Suprapubic skin (tissue), 4 donors: ENCODE results near the gene EIF4A3.

Source experiments
- POLR2A ChIP-seq, 2 donors: fragments of 450-650 bp; IDR thresholded peaks; one replicate each; pipeline ENCODE4 v1.6.1; 2017; ENCODE audit warnings: antibody characterized with exemption in 2 of 2, mild to moderate bottlenecking in 2 of 2, moderate library complexity in 2 of 2
- POLR2AphosphoS5 ChIP-seq, 3 donors: sonication (generic); formaldehyde crosslinking; IDR thresholded peaks; one replicate each; pipeline ENCODE4 v1.6.1; 2017; ENCODE audit warnings: antibody characterized with exemption in 3 of 3
- TF ChIP-seq, protein P1 (sequence below), 2 donors: fragments of 200-600 bp in 1 of 2; fragments of 450-650 bp in 1 of 2; sonication (generic) in 1 of 2; IDR thresholded peaks; one replicate each; pipeline ENCODE4 v1.5.1; 2016 to 2019; ENCODE audit warnings: antibody characterized with exemption in 2 of 2, mild to moderate bottlenecking in 1 of 2, moderate library complexity in 1 of 2

GRCh38 chr17:80116921-80117380 lies 30.0 kb downstream of the EIF4A3 start:
- TF ChIP-seq, protein P1, sequence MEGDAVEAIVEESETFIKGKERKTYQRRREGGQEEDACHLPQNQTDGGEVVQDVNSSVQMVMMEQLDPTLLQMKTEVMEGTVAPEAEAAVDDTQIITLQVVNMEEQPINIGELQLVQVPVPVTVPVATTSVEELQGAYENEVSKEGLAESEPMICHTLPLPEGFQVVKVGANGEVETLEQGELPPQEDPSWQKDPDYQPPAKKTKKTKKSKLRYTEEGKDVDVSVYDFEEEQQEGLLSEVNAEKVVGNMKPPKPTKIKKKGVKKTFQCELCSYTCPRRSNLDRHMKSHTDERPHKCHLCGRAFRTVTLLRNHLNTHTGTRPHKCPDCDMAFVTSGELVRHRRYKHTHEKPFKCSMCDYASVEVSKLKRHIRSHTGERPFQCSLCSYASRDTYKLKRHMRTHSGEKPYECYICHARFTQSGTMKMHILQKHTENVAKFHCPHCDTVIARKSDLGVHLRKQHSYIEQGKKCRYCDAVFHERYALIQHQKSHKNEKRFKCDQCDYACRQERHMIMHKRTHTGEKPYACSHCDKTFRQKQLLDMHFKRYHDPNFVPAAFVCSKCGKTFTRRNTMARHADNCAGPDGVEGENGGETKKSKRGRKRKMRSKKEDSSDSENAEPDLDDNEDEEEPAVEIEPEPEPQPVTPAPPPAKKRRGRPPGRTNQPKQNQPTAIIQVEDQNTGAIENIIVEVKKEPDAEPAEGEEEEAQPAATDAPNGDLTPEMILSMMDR (IDR thresholded peaks at IDR 0.05): no peak
- no peak for TF ChIP-seq POLR2A (IDR thresholded peaks at IDR 0.05)
- no peak for TF ChIP-seq POLR2AphosphoS5 (IDR thresholded peaks at IDR 0.05)
